IMR-90 (cell line): Measurements from ENCODE around the gene DCP1A.

Source experiments
- BHLHE40 ChIP-seq: fragments of 150-350 bp; IDR thresholded peaks from 2 replicates; pipeline ENCODE4 v1.6.1; 2016; ENCODE audit warnings: mild to moderate bottlenecking, low read depth, low read length
- CEBPB ChIP-seq: IDR thresholded peaks from 2 replicates; pipeline ENCODE4 v1.6.1; 2012; ENCODE audit warnings: low read depth, low read length, improper control_type of control experiment
- CTCF ChIP-seq: conservative IDR thresholded peaks from 2 replicates; pipeline ENCODE4 v1.5.1; 2012; ENCODE audit warnings: mild to moderate bottlenecking, low read depth, low read length, improper control_type of control experiment
- MAFK ChIP-seq: IDR thresholded peaks from 2 replicates; pipeline ENCODE4 v1.6.1; 2012; ENCODE audit warnings: low read depth, low read length, improper control_type of control experiment
- POLR2A ChIP-seq: IDR thresholded peaks from 2 replicates; pipeline ENCODE4 v1.6.1; 2012; ENCODE audit warnings: mild to moderate bottlenecking, low read depth, low read length
- RAD21 ChIP-seq: IDR thresholded peaks from 2 replicates; pipeline ENCODE4 v1.6.1; 2012; ENCODE audit warnings: low read length, improper control_type of control experiment
- RFX5 ChIP-seq: IDR thresholded peaks from 2 replicates; pipeline ENCODE4 v1.8.0; 2012; ENCODE audit warnings: low read depth, mild to moderate bottlenecking, low read length, moderate library complexity
- SMC3 ChIP-seq: fragments of 150-350 bp; IDR thresholded peaks from 2 replicates; pipeline ENCODE4 v1.6.1; 2016; ENCODE audit warnings: low read depth, mild to moderate bottlenecking, antibody characterized with exemption, low read length, moderate library complexity

- no peak for TF ChIP-seq BHLHE40
- no peak for TF ChIP-seq CTCF
- no peak for TF ChIP-seq POLR2A
- TF ChIP-seq RAD21 = no peak
- TF ChIP-seq CEBPB = no peak
- TF ChIP-seq RFX5 = no peak
- TF ChIP-seq SMC3 = no peak
- TF ChIP-seq MAFK = no peak
Observed at GRCh38 chr3:53353202-53353601, 5.9 kb upstream of the DCP1A start.
